ENCODE data around the gene IGF2BP2. TPM values are rescaled to one million over a fixed set of nuclear protein-coding genes. Genes with fewer than 3 reads are reported as not detected.

Gene IGF2BP2
- total and polyA plus RNA-seq, 9 of the 15 experiments (the other 6 are each of a cell fraction or from before 2014, with no cell fraction given) = 3.2 to 59.6 (median 30.5) TPM

DNA sequence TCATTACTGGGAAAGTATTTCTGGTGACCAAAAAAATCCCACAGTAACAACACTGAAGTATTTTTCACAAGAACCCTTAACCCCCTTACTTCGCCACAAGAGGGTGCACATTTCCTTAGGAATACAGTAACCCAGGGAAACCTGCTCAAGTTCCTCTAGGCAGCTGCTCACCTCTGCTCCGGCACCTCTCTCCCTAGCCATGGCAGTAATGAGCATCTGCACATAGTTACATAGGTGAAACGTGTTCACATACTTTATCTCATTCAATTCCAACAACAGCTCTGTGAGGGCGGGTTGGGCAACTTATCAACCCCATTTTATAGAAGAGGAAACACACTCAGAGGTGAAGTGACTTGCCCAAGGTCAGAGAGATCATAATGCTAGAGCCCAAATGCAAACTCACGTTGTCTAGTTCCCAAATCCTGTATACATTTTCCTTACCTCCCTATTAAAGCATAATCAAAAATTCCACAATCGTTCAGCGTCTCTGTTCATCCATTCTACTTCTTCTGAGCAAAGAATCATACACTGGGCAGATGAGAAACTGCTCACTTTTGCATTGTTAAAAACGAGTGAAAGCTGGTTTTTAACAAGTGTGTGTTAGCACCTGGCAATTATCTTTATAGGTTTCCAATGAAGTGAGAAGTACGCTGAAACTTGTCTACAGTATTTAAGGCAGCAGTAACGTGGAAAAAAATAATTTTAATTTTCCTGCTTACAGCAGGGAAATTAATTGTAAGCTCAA, 90.7 kb downstream of the IGF2BP2 start (continued):
- TF ChIP-seq ZNF76 (CRISPR knock-in tag; IDR thresholded peaks at IDR 0.05; ENCODE audit: borderline replicate concordance) = no peak

DNA sequence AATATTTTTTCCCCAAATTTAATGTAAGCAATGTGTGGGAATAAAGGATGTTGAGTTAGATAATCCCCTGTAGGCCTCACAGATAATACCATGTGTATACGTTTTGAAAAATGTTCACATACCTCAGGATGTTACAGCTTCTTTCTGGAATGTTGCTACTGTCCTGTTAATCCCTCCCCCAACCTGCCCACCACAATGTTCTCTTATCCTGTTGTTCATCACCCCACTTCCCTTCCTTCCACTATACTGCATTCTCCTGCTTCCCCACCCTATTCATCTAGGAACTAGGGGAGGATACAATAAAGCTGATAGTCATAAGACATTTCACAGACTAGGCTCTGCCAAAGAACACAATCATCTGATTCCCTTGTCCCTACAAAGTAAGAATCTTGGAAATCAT, 92.1 kb downstream of the IGF2BP2 start:
- Histone ChIP-seq H3K4me1 (replicated peaks in 1 of 2; ENCODE audit: control insufficient read depth in 2 of 2, insufficient read depth in 2 of 2, low read length in 2 of 2) (peaks cover 12 to 39% of the 10 kb centered on the region in 2 experiments), H3K9me1 (ENCODE audit: control insufficient read depth, insufficient read depth, low read length) (no peaks in the 10 kb centered on the region), H3K4me2 (ENCODE audit: insufficient read depth, low read length) (no peak overlapping the region), H3K36me3 (ENCODE audit: control insufficient read depth, insufficient read depth, low read length) (no peaks in the 10 kb centered on the region), H2AFZ (ENCODE audit: low read depth, low read length) (no peak overlapping the region), H3K4me3 (no peak overlapping the region), H3K79me2 (ENCODE audit: control insufficient read depth, insufficient read depth, low read length) (peaks cover 81% of the 10 kb centered on the region), H3K27me3 (ENCODE audit: control insufficient read depth in 2 of 2, insufficient read depth in 2 of 2, low read length in 2 of 2) (no peaks in the 10 kb centered on the region), H3K9me3 (replicated peaks; ENCODE audit: control insufficient read depth, insufficient read depth, low read depth, low read length) (no peaks in the 10 kb centered on the region), H3K9ac (ENCODE audit: insufficient read depth in 1 of 2, low read depth in 2 of 2, low read length in 2 of 2) (no peak overlapping the region; a peak in 1 of 4 replicates), H4K20me1 (replicated peaks; ENCODE audit: control insufficient read depth, insufficient read depth, low read length) (peaks cover 24% of the 10 kb centered on the region), H3K27ac (ENCODE audit: extremely low read depth, low read depth, low read length) (no peak overlapping the region)
- FAIRE-seq (no peak), ATAC-seq (no peak), DNase-seq (ENCODE audit: extremely low read depth in 1 of 4, low spot score in 3 of 4) (no peak)
- in situ Hi-C loops (cut with MboI) = no loop called here
- ChIA-PET POLR2A (interaction anchor here (1.0 to 5.8 kb wide), 5 partner anchors 8 to 181 kb away, joined by 3 to 48 read pairs (median 4); no protein-coding TSS in a partner anchor), CTCF (ENCODE audit: low intra/inter-chr PET ratio) (no interaction called here)
- BruUV-seq (replicated peaks) = no TSS peak
- TF ChIP-seq SPI1 (IDR thresholded peaks at IDR 0.05; ENCODE audit: borderline replicate concordance, low read depth, low read length) (0 out of 2 replicates have a peak, but pooled peaks have one; percentile 40), ETS2 (tag; IDR thresholded peaks at IDR 0.05; ENCODE audit: borderline replicate concordance, poor library complexity, severe bottlenecking) (no peak)
- TF ChIP-seq, protein P1, sequence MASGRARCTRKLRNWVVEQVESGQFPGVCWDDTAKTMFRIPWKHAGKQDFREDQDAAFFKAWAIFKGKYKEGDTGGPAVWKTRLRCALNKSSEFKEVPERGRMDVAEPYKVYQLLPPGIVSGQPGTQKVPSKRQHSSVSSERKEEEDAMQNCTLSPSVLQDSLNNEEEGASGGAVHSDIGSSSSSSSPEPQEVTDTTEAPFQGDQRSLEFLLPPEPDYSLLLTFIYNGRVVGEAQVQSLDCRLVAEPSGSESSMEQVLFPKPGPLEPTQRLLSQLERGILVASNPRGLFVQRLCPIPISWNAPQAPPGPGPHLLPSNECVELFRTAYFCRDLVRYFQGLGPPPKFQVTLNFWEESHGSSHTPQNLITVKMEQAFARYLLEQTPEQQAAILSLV (tag; IDR thresholded peaks at IDR 0.05) = no peak
- intact Hi-C loops (cut with micrococcal nuclease) = loop anchor here (5.0 kb wide), 2 partner anchors 180 to 205 kb away; partner anchors contain the start of gene TRA2B
- WGBS (ENCODE audit: insufficient coverage, low coverage, missing lambda C conversion rate) = 0% methylated on average over 1 of the region's 1 CpG
